ENCODE measurements around the gene TXNL1.

TXNL1 gene

GRCh38 chr18:56652802-56653201 is 14.4 kb upstream of the TXNL1 start:
- Mint-ChIP-seq H3K27ac (peak overlapping the region; percentile 85), H3K36me3 (ENCODE audit: low read depth) (peaks cover 16% of the 10 kb centered on the region), H3K4me1 (ENCODE audit: low read depth) (peaks cover 47% of the 10 kb centered on the region), H3K4me3 (peak overlapping the region; percentile 81), H3K27me3 (ENCODE audit: low read depth) (no peaks in the 10 kb centered on the region), H3K9me3 (peaks cover 11% of the 10 kb centered on the region)
- DNase-seq (ENCODE audit: low spot score), result no peak

DNA sequence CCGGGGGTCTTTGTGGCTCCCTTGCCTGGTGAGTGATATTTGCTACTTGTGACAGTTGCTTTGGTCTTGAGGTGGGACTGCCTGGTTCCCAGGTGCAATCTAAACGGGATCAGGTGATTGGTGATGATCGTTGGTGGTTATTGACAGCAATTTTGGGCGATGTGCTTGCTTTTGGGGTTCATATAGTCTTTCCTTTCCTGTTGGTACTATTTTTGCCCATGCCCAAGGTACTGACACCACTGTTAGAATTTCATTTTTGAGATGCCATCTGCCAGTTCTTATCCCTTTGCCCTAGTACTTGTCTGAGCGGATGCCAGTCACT is 13.3 kb upstream of the TXNL1 start:
- DNase-seq (ENCODE audit: low spot score), result no peak
- Mint-ChIP-seq H3K9me3 (peaks cover 11% of the 10 kb centered on the region), H3K27me3 (ENCODE audit: low read depth) (no peaks in the 10 kb centered on the region), H3K27ac (peak overlapping the region; percentile 88), H3K36me3 (ENCODE audit: low read depth) (peaks cover 15% of the 10 kb centered on the region), H3K4me1 (ENCODE audit: low read depth) (peaks cover 56% of the 10 kb centered on the region), H3K4me3 (peak overlapping the region; percentile 94)

GRCh38 chr18:56650944-56651770 is 12.8 kb upstream of the TXNL1 start, which contains the start of gene WDR7:
TSS of gene WDR7 (plus strand) at chr18:56651359. CDS start at chr18:56672516, 21,157 bp downstream.
- Mint-ChIP-seq H3K4me1 (ENCODE audit: low read depth) (peaks cover 58% of the 10 kb centered on the region), H3K9me3 (peaks cover 11% of the 10 kb centered on the region), H3K36me3 (ENCODE audit: low read depth) (peaks cover 15% of the 10 kb centered on the region), H3K27me3 (ENCODE audit: low read depth) (no peaks in the 10 kb centered on the region), H3K27ac (peak within 1 kb of the TSS; percentile 88), H3K4me3 (peak within 1 kb of the TSS; percentile 94)
- DNase-seq (ENCODE audit: low spot score), result peak; percentile 96

DNA sequence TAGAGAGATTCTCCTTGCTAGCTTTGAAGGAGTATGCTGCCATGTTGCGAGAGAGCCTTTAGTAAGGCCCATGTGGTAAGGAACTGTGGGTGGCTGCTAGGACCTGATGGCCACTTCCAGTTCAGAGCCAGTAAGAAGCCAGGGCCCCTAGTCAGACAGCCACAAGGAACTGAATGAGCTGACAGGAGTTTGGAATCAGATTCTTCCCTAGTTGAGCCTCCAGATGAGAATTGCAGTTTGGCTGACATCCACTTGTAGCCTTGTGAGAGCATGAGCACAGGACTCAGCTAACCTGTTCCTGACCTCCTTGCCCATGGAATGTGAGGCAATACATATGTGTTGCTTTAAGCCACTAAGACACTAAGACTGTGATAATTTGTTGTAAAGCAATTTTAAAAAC is 11.6 kb upstream of the TXNL1 start:
- H3K27me3 Mint-ChIP-seq (ENCODE audit: low read depth), result no peaks in the 10 kb centered on the region
- H3K9me3 Mint-ChIP-seq, result peaks cover 11% of the 10 kb centered on the region
- peaks cover 14% of the 10 kb centered on the region for H3K36me3 Mint-ChIP-seq (ENCODE audit: low read depth)
- H3K27ac Mint-ChIP-seq, result no peak overlapping the region
- H3K4me1 Mint-ChIP-seq (ENCODE audit: low read depth), result peaks cover 51% of the 10 kb centered on the region
- DNase-seq (ENCODE audit: low spot score), result no peak
- H3K4me3 Mint-ChIP-seq, result no peak overlapping the region

- Mint-ChIP-seq H3K4me3 (no peak overlapping the region), H3K4me1 (ENCODE audit: low read depth) (peaks cover 39% of the 10 kb centered on the region), H3K27ac (no peak overlapping the region), H3K9me3 (no peaks in the 10 kb centered on the region), H3K27me3 (ENCODE audit: low read depth) (no peaks in the 10 kb centered on the region), H3K36me3 (ENCODE audit: low read depth) (peaks cover 5% of the 10 kb centered on the region)
- DNase-seq (ENCODE audit: low spot score), result no peak
Measured at GRCh38 chr18:56647951-56648893, 9.8 kb upstream of the TXNL1 start.

DNA sequence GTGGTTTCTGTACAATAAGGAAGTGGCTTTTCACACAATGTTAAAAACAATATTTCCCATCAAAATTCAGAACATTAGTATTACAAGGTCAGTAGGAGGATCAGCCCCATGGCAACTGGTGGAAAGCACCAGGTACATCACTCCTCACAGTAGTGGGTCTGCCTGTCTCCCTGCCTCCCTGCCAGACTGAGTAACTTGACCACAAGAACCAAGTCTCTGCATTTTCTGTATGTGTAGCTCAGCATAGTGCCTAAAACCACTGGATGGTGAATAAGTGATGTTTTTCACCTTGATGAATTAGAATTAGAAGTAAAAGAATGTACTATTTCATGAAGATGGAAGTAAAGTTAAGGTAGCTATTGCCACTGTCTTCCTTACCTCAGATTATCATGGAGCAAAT is 8.7 kb upstream of the TXNL1 start:
- peak overlapping the region; percentile 28 for H3K27ac Mint-ChIP-seq
- no peaks in the 10 kb centered on the region for H3K9me3 Mint-ChIP-seq
- H3K4me3 Mint-ChIP-seq, result peak overlapping the region; percentile 41
- no peak for DNase-seq (ENCODE audit: low spot score)
- H3K4me1 Mint-ChIP-seq (ENCODE audit: low read depth), result peaks cover 35% of the 10 kb centered on the region
- H3K27me3 Mint-ChIP-seq (ENCODE audit: low read depth), result no peaks in the 10 kb centered on the region
- peaks cover 3% of the 10 kb centered on the region for H3K36me3 Mint-ChIP-seq (ENCODE audit: low read depth)

GRCh38 chr18:56645415-56646016 is 7.1 kb upstream of the TXNL1 start:
- no peak for DNase-seq (ENCODE audit: low spot score)
- no peaks in the 10 kb centered on the region for H3K9me3 Mint-ChIP-seq
- H3K4me1 Mint-ChIP-seq (ENCODE audit: low read depth), result peaks cover 28% of the 10 kb centered on the region
- no peak overlapping the region for H3K4me3 Mint-ChIP-seq
- H3K36me3 Mint-ChIP-seq (ENCODE audit: low read depth), result no peaks in the 10 kb centered on the region
- H3K27ac Mint-ChIP-seq, result no peak overlapping the region
- no peaks in the 10 kb centered on the region for H3K27me3 Mint-ChIP-seq (ENCODE audit: low read depth)

DNA sequence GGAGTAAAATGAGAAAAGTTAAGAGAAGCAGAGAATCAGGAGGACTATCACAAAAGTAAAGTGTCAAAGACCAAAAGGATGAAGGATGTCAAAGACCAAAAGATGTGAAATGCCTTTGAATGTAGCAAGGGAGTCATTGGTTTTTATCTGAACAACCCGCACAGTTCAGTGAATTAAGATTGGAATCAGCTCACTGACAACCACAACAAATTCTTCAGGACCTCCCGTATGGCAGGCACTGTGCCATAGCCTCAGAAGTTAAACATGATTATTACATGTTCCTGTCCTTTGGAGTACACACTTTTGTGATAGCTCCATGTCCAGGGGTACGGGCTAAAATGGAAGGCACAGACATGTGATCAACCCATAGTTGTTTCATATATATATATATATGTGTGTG is 5.0 kb upstream of the TXNL1 start:
- H3K4me3 Mint-ChIP-seq, result no peak overlapping the region
- H3K9me3 Mint-ChIP-seq, result no peaks in the 10 kb centered on the region
- DNase-seq (ENCODE audit: low spot score), result no peak

GRCh38 chr18:56641714-56642337 is 3.4 kb upstream of the TXNL1 start:
- no peak for DNase-seq (ENCODE audit: low spot score)
- H3K27me3 Mint-ChIP-seq (ENCODE audit: low read depth), result no peaks in the 10 kb centered on the region
- no peak overlapping the region for H3K27ac Mint-ChIP-seq

More for the DNA sequence above, 5.0 kb upstream of the TXNL1 start:
- H3K4me1 Mint-ChIP-seq (ENCODE audit: low read depth), result peaks cover 28% of the 10 kb centered on the region
- H3K36me3 Mint-ChIP-seq (ENCODE audit: low read depth), result peaks cover 7% of the 10 kb centered on the region
- no peak overlapping the region for H3K27ac Mint-ChIP-seq
- H3K27me3 Mint-ChIP-seq (ENCODE audit: low read depth), result no peaks in the 10 kb centered on the region

DNA sequence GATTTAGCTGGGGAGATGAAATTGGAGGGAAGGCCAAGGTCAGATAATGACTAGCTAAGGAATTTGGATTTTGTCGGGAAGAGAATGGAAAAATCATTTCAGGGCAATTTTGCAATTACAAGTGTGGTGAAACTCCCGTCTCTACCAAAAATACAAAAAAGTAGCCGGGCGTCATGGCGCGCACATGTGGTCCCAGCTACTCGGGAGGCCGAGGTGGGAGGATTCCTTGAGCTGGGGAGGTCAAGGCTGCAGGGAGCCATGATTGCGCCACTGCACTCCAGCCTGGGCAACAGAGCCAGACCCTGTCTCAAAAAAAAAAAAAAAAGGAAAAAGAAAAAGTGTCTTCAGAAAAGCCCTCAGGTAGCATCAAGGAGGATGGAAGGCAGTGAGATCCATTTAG is 1.2 kb upstream of the TXNL1 start:
- peak overlapping the region; percentile 97 for H3K27ac Mint-ChIP-seq
- H3K4me3 Mint-ChIP-seq, result peak overlapping the region; percentile 99
- H3K9me3 Mint-ChIP-seq, result no peaks in the 10 kb centered on the region
- no peaks in the 10 kb centered on the region for H3K27me3 Mint-ChIP-seq (ENCODE audit: low read depth)
- peaks cover 30% of the 10 kb centered on the region for H3K4me1 Mint-ChIP-seq (ENCODE audit: low read depth)
- DNase-seq (ENCODE audit: low spot score), result no peak
- H3K36me3 Mint-ChIP-seq (ENCODE audit: low read depth), result peaks cover 16% of the 10 kb centered on the region

More at GRCh38 chr18:56641714-56642337, 3.4 kb upstream of the TXNL1 start:
- Mint-ChIP-seq H3K4me3 (no peak overlapping the region), H3K4me1 (ENCODE audit: low read depth) (peaks cover 21% of the 10 kb centered on the region), H3K36me3 (ENCODE audit: low read depth) (peaks cover 10% of the 10 kb centered on the region), H3K9me3 (no peaks in the 10 kb centered on the region)

GRCh38 chr18:56639104-56639381 is 651 bp upstream of the TXNL1 start:
- Mint-ChIP-seq H3K4me1 (ENCODE audit: low read depth) (peaks cover 33% of the 10 kb centered on the region), H3K36me3 (ENCODE audit: low read depth) (peaks cover 17% of the 10 kb centered on the region)
- no peak for DNase-seq (ENCODE audit: low spot score)

GRCh38 chr18:56637711-56638231 is 621 bp downstream of the TXNL1 start:
- Mint-ChIP-seq H3K27me3 (ENCODE audit: low read depth) (no peaks in the 10 kb centered on the region), H3K9me3 (no peaks in the 10 kb centered on the region), H3K4me1 (ENCODE audit: low read depth) (peaks cover 33% of the 10 kb centered on the region), H3K4me3 (peak overlapping the region; percentile 99), H3K36me3 (ENCODE audit: low read depth) (peaks cover 23% of the 10 kb centered on the region), H3K27ac (peak overlapping the region; percentile 97)
- DNase-seq (ENCODE audit: low spot score), result no peak

More at GRCh38 chr18:56639104-56639381, 651 bp upstream of the TXNL1 start:
- Mint-ChIP-seq H3K27me3 (ENCODE audit: low read depth) (no peaks in the 10 kb centered on the region), H3K9me3 (no peaks in the 10 kb centered on the region), H3K27ac (peak overlapping the region; percentile 97), H3K4me3 (peak overlapping the region; percentile 99)

DNA sequence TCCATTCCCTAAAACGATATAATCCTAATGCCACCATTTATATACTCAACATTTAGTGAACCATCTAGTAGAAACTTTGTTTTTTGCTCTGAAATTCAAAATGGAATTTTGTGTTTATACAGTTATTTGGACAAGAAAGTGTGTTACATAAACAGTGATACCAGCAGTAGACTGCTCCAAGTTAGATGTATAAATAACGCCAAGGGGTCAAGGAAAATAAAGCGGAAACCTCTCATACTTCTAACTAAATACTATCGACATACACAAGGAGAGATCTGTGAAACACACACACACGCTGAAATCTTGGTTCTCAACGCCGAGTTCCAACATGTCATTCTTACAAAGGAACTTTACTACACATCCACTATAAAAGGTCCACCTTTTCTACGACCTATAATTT is 1.2 kb downstream of the TXNL1 start:
- H3K27ac Mint-ChIP-seq, result peak overlapping the region; percentile 97
- no peaks in the 10 kb centered on the region for H3K9me3 Mint-ChIP-seq
- H3K4me1 Mint-ChIP-seq (ENCODE audit: low read depth), result peaks cover 35% of the 10 kb centered on the region
- peaks cover 24% of the 10 kb centered on the region for H3K36me3 Mint-ChIP-seq (ENCODE audit: low read depth)
- DNase-seq (ENCODE audit: low spot score), result no peak
- H3K4me3 Mint-ChIP-seq, result peak overlapping the region; percentile 99
- H3K27me3 Mint-ChIP-seq (ENCODE audit: low read depth), result no peaks in the 10 kb centered on the region

Measured in T-helper 2 cell treated with Interferon-gamma antibody and Interleukin-4, amounts not matched to agents 5 μg/mL and 100 μg/mL, for 36 hours (primary cell).